Type B pancreatic cell (in vitro differentiated cells): ENCODE measurements around the gene NOTUM. TPM values are rescaled to one million over a fixed set of nuclear protein-coding genes. Genes with fewer than 3 reads are reported as not detected.

Source experiments
- DNase-seq: peaks from one replicate; pipeline ENCODE4 v3.0.0; 2021; ENCODE audit warnings: mixed read lengths; ENCODE audit not compliant: unreplicated experiment; ENCODE audit errors: extremely low spot score
- H3K27ac Mint-ChIP-seq: 2 replicates; pipeline ENCODE4 v1.8.0; 2021; ENCODE audit warnings: mild to moderate bottlenecking, mixed read lengths
- H3K27me3 Mint-ChIP-seq: 2 replicates; pipeline ENCODE4 v1.8.0; 2021; ENCODE audit warnings: mixed read lengths
- H3K36me3 Mint-ChIP-seq: 2 replicates; pipeline ENCODE4 v1.8.0; 2021; ENCODE audit warnings: mixed read lengths
- H3K4me1 Mint-ChIP-seq: one replicate; pipeline ENCODE4 v1.8.0; 2021; ENCODE audit warnings: mixed read lengths; ENCODE audit not compliant: unreplicated experiment
- H3K4me3 Mint-ChIP-seq: 2 replicates; pipeline ENCODE4 v1.8.0; 2021; ENCODE audit warnings: mild to moderate bottlenecking, mixed read lengths
- H3K9me3 Mint-ChIP-seq: 2 replicates; pipeline ENCODE4 v1.8.0; 2021; ENCODE audit warnings: mixed read lengths
- total RNA-seq: library from RNA; stranded (reverse); gene quantifications from 2 replicates; pipeline ENCODE4 v1.2.1, GENCODE V29; 2021; ENCODE audit warnings: low replicate concordance
- TF ChIP-seq, protein P1 (sequence below): fragments of 200-600 bp; sonication (generic); conservative IDR thresholded peaks from 2 replicates; pipeline ENCODE4 v1.5.0; 2021; ENCODE audit warnings: antibody characterized with exemption, mild to moderate bottlenecking

NOTUM gene
- total RNA-seq, 1 donor from 2014 or later = 3.2 TPM

DNA sequence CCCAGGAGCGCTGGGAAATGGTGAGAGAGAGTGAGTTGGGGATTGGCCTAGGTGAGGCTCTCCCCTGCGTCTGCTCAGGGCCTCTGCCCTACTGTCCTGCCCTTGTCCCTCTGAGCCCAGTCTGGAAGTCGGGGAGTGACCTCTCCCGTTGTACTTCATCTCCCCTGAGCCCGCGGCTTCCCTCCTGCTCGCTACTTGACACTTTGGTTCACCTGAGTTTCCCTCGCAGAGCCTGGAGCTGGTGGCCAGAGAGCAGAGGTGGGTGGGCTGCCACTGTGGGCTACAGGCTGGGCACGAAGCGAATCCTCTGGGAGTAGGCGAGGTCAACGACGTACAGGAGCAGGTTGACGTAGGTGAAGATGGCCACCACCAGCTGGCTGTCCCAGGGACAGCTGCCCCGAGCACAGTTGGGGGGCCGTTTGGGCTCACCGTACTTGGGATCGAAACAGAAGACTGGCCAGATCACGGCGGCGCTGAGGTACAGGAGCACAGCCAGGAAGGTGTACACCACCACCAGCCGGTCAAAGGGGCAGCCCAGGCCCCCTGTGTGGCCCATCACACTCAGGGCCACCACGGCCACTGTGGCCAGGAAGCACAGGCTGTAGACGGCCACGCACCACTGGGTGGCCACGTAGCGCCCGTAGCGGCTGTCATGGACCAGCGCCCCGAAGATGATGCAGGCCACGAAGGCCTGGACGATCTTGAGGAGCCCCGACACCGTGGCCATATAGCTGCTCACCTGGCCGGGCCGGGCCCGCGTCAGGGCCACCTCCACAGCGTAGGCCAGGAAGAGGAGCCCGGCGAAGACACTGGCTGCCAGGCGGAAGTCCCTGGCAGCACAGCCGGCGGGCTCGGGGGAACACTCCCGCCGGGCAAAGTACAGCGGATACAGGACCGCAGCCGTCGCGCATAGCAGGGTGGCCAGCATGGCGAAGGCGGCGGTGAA, 20.2 kb downstream of the NOTUM start:
- H3K4me3 Mint-ChIP-seq = no peak overlapping the region
- H3K9me3 Mint-ChIP-seq = no peaks in the 10 kb centered on the region
- no peaks in the 10 kb centered on the region for H3K4me1 Mint-ChIP-seq
- no peak overlapping the region for H3K27ac Mint-ChIP-seq
- no peak for DNase-seq
- H3K36me3 Mint-ChIP-seq = no peaks in the 10 kb centered on the region
- TF ChIP-seq, protein P1, sequence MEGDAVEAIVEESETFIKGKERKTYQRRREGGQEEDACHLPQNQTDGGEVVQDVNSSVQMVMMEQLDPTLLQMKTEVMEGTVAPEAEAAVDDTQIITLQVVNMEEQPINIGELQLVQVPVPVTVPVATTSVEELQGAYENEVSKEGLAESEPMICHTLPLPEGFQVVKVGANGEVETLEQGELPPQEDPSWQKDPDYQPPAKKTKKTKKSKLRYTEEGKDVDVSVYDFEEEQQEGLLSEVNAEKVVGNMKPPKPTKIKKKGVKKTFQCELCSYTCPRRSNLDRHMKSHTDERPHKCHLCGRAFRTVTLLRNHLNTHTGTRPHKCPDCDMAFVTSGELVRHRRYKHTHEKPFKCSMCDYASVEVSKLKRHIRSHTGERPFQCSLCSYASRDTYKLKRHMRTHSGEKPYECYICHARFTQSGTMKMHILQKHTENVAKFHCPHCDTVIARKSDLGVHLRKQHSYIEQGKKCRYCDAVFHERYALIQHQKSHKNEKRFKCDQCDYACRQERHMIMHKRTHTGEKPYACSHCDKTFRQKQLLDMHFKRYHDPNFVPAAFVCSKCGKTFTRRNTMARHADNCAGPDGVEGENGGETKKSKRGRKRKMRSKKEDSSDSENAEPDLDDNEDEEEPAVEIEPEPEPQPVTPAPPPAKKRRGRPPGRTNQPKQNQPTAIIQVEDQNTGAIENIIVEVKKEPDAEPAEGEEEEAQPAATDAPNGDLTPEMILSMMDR = no peak
- H3K27me3 Mint-ChIP-seq = peaks cover 4% of the 10 kb centered on the region

DNA sequence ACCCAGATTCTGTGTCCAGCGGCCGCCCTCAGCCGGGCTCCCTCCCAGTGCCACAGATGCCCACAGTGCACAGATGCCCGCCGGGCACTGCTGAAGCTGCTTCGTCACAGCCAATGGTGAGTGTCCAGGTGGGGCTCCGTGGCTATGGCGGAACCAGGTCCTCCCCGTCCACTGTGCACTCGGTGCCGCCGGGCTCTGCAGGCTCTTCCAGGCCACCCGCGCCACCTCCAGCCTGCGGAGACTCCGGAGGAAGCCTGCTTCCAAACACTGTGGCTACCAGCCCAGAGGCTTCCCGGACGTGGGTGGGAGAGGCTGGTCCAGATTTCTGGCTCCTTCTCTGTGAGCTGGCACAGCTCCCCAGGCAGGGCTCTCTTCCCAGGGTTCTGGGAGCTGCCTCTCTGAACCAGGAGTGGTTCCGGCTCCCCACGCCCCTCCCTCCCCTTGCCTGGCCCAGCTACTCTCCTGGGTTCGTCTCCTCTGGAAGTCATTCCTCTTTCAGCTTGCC, 21.1 kb downstream of the NOTUM start:
- Mint-ChIP-seq H3K27ac (no peak overlapping the region), H3K4me1 (no peaks in the 10 kb centered on the region), H3K36me3 (no peaks in the 10 kb centered on the region), H3K27me3 (peaks cover 4% of the 10 kb centered on the region), H3K4me3 (no peak overlapping the region), H3K9me3 (no peaks in the 10 kb centered on the region)
- no peak for DNase-seq
- TF ChIP-seq, protein P1 = no peak

DNA sequence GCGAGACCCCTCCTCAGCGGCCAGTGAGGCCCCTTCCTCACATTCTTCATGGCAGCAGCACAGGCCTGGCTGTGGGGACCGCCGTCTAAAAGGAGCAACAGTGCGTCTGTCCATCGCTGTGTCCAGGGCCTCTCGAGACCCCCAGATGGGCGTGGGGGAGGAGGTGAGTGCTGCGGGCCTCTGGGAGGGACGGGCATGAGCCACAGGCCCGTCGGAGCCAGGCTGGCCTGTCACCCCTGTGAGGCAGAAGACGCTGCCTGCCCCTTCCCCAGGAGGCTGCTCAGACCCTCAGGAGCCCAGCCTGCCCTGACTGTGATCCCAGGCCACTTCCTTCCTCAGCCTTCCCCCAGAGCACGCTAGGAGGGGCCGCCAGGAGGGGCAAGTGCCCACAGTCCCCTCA, 21.8 kb downstream of the NOTUM start:
- H3K4me1 Mint-ChIP-seq = no peaks in the 10 kb centered on the region
- H3K27me3 Mint-ChIP-seq = peaks cover 4% of the 10 kb centered on the region
- TF ChIP-seq, protein P1 = no peak
- H3K9me3 Mint-ChIP-seq = no peaks in the 10 kb centered on the region
- no peaks in the 10 kb centered on the region for H3K36me3 Mint-ChIP-seq
- no peak overlapping the region for H3K4me3 Mint-ChIP-seq
- H3K27ac Mint-ChIP-seq = no peak overlapping the region
- no peak for DNase-seq

DNA sequence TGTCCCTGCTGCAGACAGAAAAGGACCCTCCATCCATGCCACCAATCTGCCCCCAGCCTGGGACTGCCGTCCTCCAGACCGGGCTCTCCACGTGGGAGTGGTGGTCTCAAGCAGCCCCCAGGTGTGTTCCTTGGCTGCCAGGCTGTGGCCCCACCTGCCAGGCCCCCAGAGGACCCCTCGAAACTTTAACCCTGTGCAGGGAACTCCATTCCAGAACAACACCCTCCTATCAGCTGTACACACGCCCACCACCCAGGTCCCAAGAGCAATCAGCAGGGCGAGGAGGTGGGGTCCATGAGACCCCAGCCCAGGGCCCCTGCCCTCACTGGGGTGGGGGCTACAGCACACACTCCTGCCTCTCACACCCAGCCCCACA, 25.3 kb downstream of the NOTUM start:
- H3K36me3 Mint-ChIP-seq = no peaks in the 10 kb centered on the region
- H3K9me3 Mint-ChIP-seq = no peaks in the 10 kb centered on the region
- H3K27ac Mint-ChIP-seq = peak overlapping the region; percentile 43
- peak overlapping the region; percentile 90 for H3K4me3 Mint-ChIP-seq
- DNase-seq = no peak
- TF ChIP-seq, protein P1 = no peak
- peaks cover 3% of the 10 kb centered on the region for H3K4me1 Mint-ChIP-seq
- H3K27me3 Mint-ChIP-seq = peaks cover 4% of the 10 kb centered on the region

DNA sequence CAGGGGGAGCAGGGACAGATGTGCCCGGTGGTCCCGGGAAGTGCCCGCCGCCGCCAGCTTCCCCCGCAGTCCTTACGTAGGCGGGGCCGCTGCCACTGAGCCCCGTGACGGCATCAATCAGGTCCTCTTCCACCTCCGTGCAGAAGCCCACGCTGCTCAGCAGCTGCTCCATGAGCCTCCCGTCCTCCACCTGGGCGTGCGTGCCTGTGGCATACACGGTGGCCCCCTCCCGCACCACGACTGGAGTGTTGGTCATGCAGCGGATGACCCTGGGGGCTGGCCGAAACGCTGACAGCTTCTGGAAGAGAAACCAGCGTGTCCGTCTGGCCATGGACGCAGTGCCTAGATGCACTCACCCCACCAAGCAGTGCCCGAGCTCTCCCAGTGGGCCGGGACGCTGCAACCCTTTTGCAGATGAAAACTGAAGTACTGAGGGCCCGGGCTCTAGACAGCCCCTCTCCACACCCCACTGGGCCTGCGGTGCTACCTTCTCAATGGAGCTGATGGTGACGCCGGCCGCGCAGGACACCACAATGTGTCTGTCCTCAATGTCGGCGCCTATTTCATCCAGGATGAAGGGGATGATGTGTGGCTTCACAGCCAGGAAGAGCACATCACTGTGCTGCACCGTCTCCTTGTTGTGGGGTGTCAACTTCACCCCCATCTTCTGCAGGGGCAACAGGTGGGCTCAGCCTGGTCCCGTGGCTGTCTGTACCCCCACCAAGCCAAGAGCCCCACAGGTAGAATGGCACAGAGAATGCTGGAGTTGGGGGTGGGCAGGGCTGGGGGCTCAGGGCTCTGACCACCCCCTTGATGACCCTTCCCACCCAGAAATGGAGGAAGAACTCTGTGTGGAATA, 25.9 kb downstream of the NOTUM start:
- H3K4me1 Mint-ChIP-seq = peaks cover 3% of the 10 kb centered on the region
- no peaks in the 10 kb centered on the region for H3K27me3 Mint-ChIP-seq
- H3K27ac Mint-ChIP-seq = no peak overlapping the region
- H3K9me3 Mint-ChIP-seq = no peaks in the 10 kb centered on the region
- TF ChIP-seq, protein P1 = no peak
- H3K4me3 Mint-ChIP-seq = peak overlapping the region; percentile 90
- H3K36me3 Mint-ChIP-seq = no peaks in the 10 kb centered on the region
- DNase-seq = no peak
